GM12878 (cell line): ENCODE results near the gene PLK5. TPM values are rescaled to one million over a fixed set of nuclear protein-coding genes. Genes with fewer than 3 reads are reported as not detected.

Experiments
- ATAC-seq: fragments of 200-7000 bp; cut with Tn5 transposase; 3 replicates; pipeline ENCODE4 v1.9.1; 2020; ENCODE audit warnings: mild to moderate bottlenecking, moderate library complexity
- BruUV-seq: library from RNA; stranded (reverse); fragments of 400-500 nt; replicated peaks from 2 replicates; lab custom pipeline; 2021; lab: Mats Ljungman, UMichigan
- CTCF ChIA-PET: fragments of 300-600 bp; sonication (Branson Sonifier 250); formaldehyde crosslinking; extraction: SDS; loops from one replicate; lab custom pipeline; 2021; ENCODE audit warnings: inconsistent platforms; lab: Yijun Ruan, JAX
- POLR2A ChIA-PET: fragments of 350-600 bp; formaldehyde crosslinking; extraction: SDS; loops from one replicate; lab custom pipeline; 2021; ENCODE audit warnings: inconsistent platforms; lab: Charles Lee
- RAD21 ChIA-PET: fragments of 300-600 bp; sonication (Branson Sonifier 250); formaldehyde crosslinking; loops from one replicate; lab custom pipeline; 2023; ENCODE audit warnings: antibody characterized with exemption; ENCODE audit not compliant: unreplicated experiment; lab: Charles Lee
- SMC1A ChIA-PET: fragments of 300-600 bp; sonication (Branson Sonifier 250); formaldehyde crosslinking; loops from one replicate; lab custom pipeline; 2023; ENCODE audit not compliant: unreplicated experiment, uncharacterized antibody; lab: Charles Lee
- DNase-seq: peaks from one replicate; pipeline ENCODE4 v3.0.0-alpha.2; 2011; ENCODE audit warnings: low read depth, low spot score
- FAIRE-seq: peaks from 3 replicates; lab custom pipeline; 2011; peaks lifted over from hg19 to GRCh38; lab: Jason Lieb, UNC
- H2AFZ ChIP-seq: 2 replicates; pipeline ENCODE4 v1.6.0; 2011; ENCODE audit warnings: low read depth, low read length, control low read depth; ENCODE audit not compliant: control insufficient read depth
- H3K27ac ChIP-seq: 2 replicates; pipeline ENCODE4 v1.5.1; 2011; ENCODE audit warnings: control low read depth; ENCODE audit not compliant: control insufficient read depth, insufficient read depth
- H3K27me3 ChIP-seq, 2 experiments: replicated peaks in 1 of 2; 2 replicates each; pipeline versions ENCODE4 v1.6.0 to v1.6.1; 2011; ENCODE audit warnings: low read length in 1 of 2; ENCODE audit not compliant: control insufficient read depth in 2 of 2, insufficient read depth in 2 of 2
- H3K36me3 ChIP-seq, 2 experiments: 2 replicates each; pipeline ENCODE4 v1.5.1; 2011; ENCODE audit warnings: low read length in 1 of 2; ENCODE audit not compliant: control insufficient read depth in 2 of 2, insufficient read depth in 2 of 2
- H3K4me1 ChIP-seq: 2 replicates; pipeline ENCODE4 v1.6.1; 2011; ENCODE audit warnings: mild to moderate bottlenecking, low read length, moderate library complexity, mixed read lengths; ENCODE audit not compliant: control insufficient read depth, insufficient read depth
- H3K4me2 ChIP-seq: 2 replicates; pipeline ENCODE4 v1.6.0; 2011; ENCODE audit warnings: control low read depth; ENCODE audit not compliant: control insufficient read depth, insufficient read depth
- H3K4me3 ChIP-seq: fragments of 200-600 bp; sonication (generic); 2 replicates; pipeline ENCODE4 v1.5.1; 2016
- H3K79me2 ChIP-seq: 2 replicates; pipeline ENCODE4 v1.6.0; 2011; ENCODE audit warnings: low read length; ENCODE audit not compliant: control insufficient read depth, insufficient read depth
- H3K9ac ChIP-seq: 2 replicates; pipeline ENCODE4 v1.8.0; 2011; ENCODE audit warnings: low read length, control low read depth, mixed read lengths; ENCODE audit not compliant: control insufficient read depth, insufficient read depth
- H3K9me3 ChIP-seq: replicated peaks from 3 replicates; pipeline ENCODE4 v1.5.1; 2011; ENCODE audit warnings: mild to moderate bottlenecking, low read length; ENCODE audit not compliant: control insufficient read depth, insufficient read depth
- H4K20me1 ChIP-seq: 2 replicates; pipeline ENCODE4 v1.6.0; 2011; ENCODE audit not compliant: control insufficient read depth, insufficient read depth
- ASH2L ChIP-seq: fragments of 300-600, 200-600 bp; sonication (generic); IDR thresholded peaks from 2 replicates; pipeline ENCODE4 v1.6.1; 2017; ENCODE audit warnings: low read depth, mild to moderate bottlenecking, borderline replicate concordance
- EGR1 ChIP-seq, 2 experiments: IDR thresholded peaks; 1 replicate in 1 of 2; 2 replicates in 1 of 2; pipeline ENCODE4 v1.6.1; 2011 to 2012; ENCODE audit warnings: low read depth in 2 of 2, low read length in 2 of 2, borderline replicate concordance in 1 of 2, mild to moderate bottlenecking in 1 of 2, moderate library complexity in 1 of 2
- ESRRA ChIP-seq: IDR thresholded peaks from 2 replicates; pipeline ENCODE4 v1.6.1; 2012; ENCODE audit warnings: mild to moderate bottlenecking, low read length, improper control_type of control experiment
- GABPA ChIP-seq: IDR thresholded peaks from 2 replicates; pipeline ENCODE4 v1.6.1; 2014; ENCODE audit warnings: antibody characterized with exemption, low read depth, mild to moderate bottlenecking, inconsistent platforms
- MAX ChIP-seq: IDR thresholded peaks from 2 replicates; pipeline ENCODE4 v1.6.1; 2012; ENCODE audit warnings: low read depth, low read length, improper control_type of control experiment
- NFXL1 ChIP-seq: fragments of 450-650 bp; IDR thresholded peaks from 2 replicates; pipeline ENCODE4 v1.6.1; 2017; ENCODE audit warnings: antibody characterized with exemption, mild to moderate bottlenecking, borderline replicate concordance
- POLR2A ChIP-seq: IDR thresholded peaks from 2 replicates; pipeline ENCODE4 v1.6.1; 2011; ENCODE audit warnings: low read depth, mild to moderate bottlenecking, low read length
- RAD51 ChIP-seq: fragments of 450-650 bp; IDR thresholded peaks from 2 replicates; pipeline ENCODE4 v1.6.1; 2016; ENCODE audit warnings: moderate library complexity, mild to moderate bottlenecking, inconsistent platforms
- SMAD1 ChIP-seq: fragments of 450-650 bp; IDR thresholded peaks from 2 replicates; pipeline ENCODE4 v1.6.1; 2018; ENCODE audit warnings: mild to moderate bottlenecking, low read depth; ENCODE audit not compliant: partially characterized antibody
- SMARCA5 ChIP-seq: fragments of 450-650 bp; IDR thresholded peaks from 2 replicates; pipeline ENCODE4 v1.6.1; 2017; ENCODE audit warnings: mild to moderate bottlenecking
- SPI1 ChIP-seq: IDR thresholded peaks from 2 replicates; pipeline ENCODE4 v1.6.1; 2011; ENCODE audit warnings: low read depth, mild to moderate bottlenecking, low read length, moderate library complexity, borderline replicate concordance; ENCODE audit not compliant: insufficient read depth
- WRNIP1 ChIP-seq: IDR thresholded peaks from 2 replicates; pipeline ENCODE4 v1.6.1; 2011; ENCODE audit warnings: low read depth, low read length, improper control_type of control experiment, borderline replicate concordance
- ZNF622 ChIP-seq: fragments of 450-650 bp; IDR thresholded peaks from 2 replicates; pipeline ENCODE4 v1.6.1; 2017; ENCODE audit warnings: mild to moderate bottlenecking, inconsistent platforms
- WGBS: methylation state at CpG from one replicate; pipeline ENCODE4 v1.1.6; 2016; ENCODE audit warnings: low lambda C conversion rate; ENCODE audit not compliant: insufficient replicate concordance, insufficient coverage; ENCODE audit errors: missing lambda C conversion rate; 5-methylcytosine and 5-hydroxymethylcytosine counted together
- in situ Hi-C: fragments of 300-500 bp; cut with MboI; formaldehyde crosslinking; loops from 9 replicates; pipeline ENCODE4 v1.14.3; 2018; ENCODE audit warnings: mixed read lengths
- intact Hi-C: fragments of 100-400 bp; cut with micrococcal nuclease; formaldehyde crosslinking; loops from one replicate; pipeline ENCODE4 v1.14.2; 2022; ENCODE audit not compliant: unreplicated experiment
- polyA plus RNA-seq, 11 experiments: library from polyadenylated mRNA; depleted of rRNA in 4 of 11; unstranded in 6 of 11; stranded (reverse) in 5 of 11; fragments of >200 nt; fragmentation: Nextera tagmentation in 4 of 11; fragmentation: Illumina TruSeq in 1 of 11; extraction: Ambion mirVana in 4 of 11; extraction: Trizol in 1 of 11; gene quantifications; 1 replicate in 1 of 11; 2 replicates in 10 of 11; pipeline versions ENCODE4 v1.2.1 to v1.2.3, GENCODE V29; 2011 to 2016; ENCODE audit warnings: inconsistent platforms in 2 of 11, missing spikeins in 2 of 11, low read depth in 1 of 11
- total RNA-seq, 4 experiments: library from RNA; depleted of rRNA in 3 of 4; stranded (reverse); fragments of >200 nt in 3 of 4; fragmentation: Illumina TruSeq in 1 of 4; extraction: Trizol in 1 of 4; gene quantifications; 2 replicates each; pipeline versions ENCODE4 v1.2.1 to v1.2.3, GENCODE V29; 2013 to 2021
- TF ChIP-seq, protein P1 (sequence below): fragments of 450-650 bp; IDR thresholded peaks from 2 replicates; pipeline ENCODE4 v1.6.1; 2016; ENCODE audit warnings: mild to moderate bottlenecking, moderate library complexity, borderline replicate concordance

The PLK5 gene
- total and polyA plus RNA-seq, 10 of the 15 experiments (the other 5 are each of a cell fraction or from before 2014, with no cell fraction given): 0.13 TPM; not detected in 9

DNA sequence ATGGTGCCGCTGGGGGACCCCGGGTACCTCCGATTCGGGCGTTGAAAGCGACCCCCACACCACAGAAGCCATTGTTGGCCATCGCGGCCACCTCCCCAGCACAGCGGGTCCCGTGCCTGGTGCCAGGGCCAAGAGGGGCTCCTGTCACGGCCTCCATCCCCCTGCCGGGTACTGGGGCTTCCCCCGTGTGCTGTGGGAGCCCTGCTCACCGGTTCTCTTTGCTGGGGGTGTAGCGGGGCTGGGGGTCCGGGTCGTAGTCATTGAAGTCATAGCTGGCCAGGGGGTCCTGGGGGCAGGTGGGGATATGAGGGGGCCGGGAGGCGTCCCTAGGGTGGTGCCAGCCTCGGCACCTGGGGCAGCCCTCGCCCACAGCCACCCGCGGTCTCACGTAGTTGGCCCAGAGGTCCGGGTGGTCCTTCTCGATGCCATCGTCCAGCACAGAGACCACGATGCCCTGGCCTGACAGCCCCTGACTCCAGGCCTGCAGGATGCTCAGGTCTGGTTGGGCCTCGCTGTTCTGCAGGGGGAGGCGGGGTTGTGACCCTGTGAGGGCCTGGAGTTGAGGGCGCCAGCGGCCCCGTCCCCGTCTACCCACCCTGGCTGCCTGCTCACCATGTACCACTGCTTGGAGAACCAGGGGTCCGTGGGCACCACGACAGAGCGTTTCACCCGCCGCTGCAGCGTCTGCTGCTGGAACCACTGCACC, 36.1 kb upstream of the PLK5 start:
- TF ChIP-seq EGR1 (IDR thresholded peaks at IDR 0.05; ENCODE audit: borderline replicate concordance in 1 of 2, low read depth in 2 of 2, low read length in 2 of 2): no peak
- ChIA-PET POLR2A (no interaction called here), RAD21 (no interaction called here), SMC1A (no interaction called here), CTCF (no interaction called here)
- Histone ChIP-seq H4K20me1 (no peaks in the 10 kb centered on the region), H3K27me3 (no peaks in the 10 kb centered on the region; a peak in 1 of 4 replicates), H3K4me1 (no peaks in the 10 kb centered on the region; the same call in 1 of the 2 replicates), H3K36me3 (no peaks in the 10 kb centered on the region), H3K9ac (no peak overlapping the region), H3K79me2 (no peaks in the 10 kb centered on the region), H3K27ac (no peak overlapping the region), H3K4me2 (no peak overlapping the region), H3K4me3 (no peak overlapping the region), H3K9me3 (no peaks in the 10 kb centered on the region), H2AFZ (no peak overlapping the region)
- BruUV-seq: no TSS peak
- 71% methylated on average over 33 of the region's 40 CpGs for WGBS
- FAIRE-seq: no peak
- ATAC-seq: no peak
- intact Hi-C loops: no loop called here
- in situ Hi-C loops: no loop called here
- no peak for DNase-seq

DNA sequence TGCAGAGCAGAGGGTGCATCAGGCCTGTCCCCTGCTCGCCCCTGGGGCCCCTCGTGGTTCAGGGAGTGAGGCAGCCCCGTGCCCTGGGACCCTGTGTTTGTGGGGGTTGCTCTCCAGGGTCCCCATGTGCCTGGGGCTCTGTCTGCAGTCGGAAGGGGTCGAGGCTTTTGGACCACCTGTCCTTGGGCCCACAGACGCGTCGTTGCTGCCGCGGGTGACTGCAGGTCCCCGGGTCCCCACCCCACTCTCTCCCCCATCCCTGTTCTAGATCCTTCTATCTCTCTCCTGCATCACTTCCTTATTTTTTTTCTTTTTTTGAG, 35.6 kb upstream of the PLK5 start:
- BruUV-seq: no TSS peak
- Histone ChIP-seq H3K36me3 (no peaks in the 10 kb centered on the region), H3K4me3 (no peak overlapping the region), H3K9me3 (no peaks in the 10 kb centered on the region), H3K27ac (no peak overlapping the region), H3K9ac (no peak overlapping the region), H4K20me1 (no peaks in the 10 kb centered on the region), H3K4me2 (no peak overlapping the region), H3K27me3 (no peaks in the 10 kb centered on the region; a peak in 1 of 4 replicates), H3K4me1 (no peaks in the 10 kb centered on the region; the same call in 1 of the 2 replicates), H3K79me2 (no peaks in the 10 kb centered on the region), H2AFZ (no peak overlapping the region)
- CTCF ChIA-PET: no interaction called here
- ATAC-seq: no peak
- POLR2A ChIA-PET: no interaction called here
- SMC1A ChIA-PET: no interaction called here
- whole genome bisulfite sequencing: 64% methylated on average over 8 of the region's 11 CpGs
- intact Hi-C loops: no loop called here
- in situ Hi-C loops: no loop called here
- RAD21 ChIA-PET: no interaction called here
- no peak for DNase-seq
- no peak for FAIRE-seq
- TF ChIP-seq, protein P1, sequence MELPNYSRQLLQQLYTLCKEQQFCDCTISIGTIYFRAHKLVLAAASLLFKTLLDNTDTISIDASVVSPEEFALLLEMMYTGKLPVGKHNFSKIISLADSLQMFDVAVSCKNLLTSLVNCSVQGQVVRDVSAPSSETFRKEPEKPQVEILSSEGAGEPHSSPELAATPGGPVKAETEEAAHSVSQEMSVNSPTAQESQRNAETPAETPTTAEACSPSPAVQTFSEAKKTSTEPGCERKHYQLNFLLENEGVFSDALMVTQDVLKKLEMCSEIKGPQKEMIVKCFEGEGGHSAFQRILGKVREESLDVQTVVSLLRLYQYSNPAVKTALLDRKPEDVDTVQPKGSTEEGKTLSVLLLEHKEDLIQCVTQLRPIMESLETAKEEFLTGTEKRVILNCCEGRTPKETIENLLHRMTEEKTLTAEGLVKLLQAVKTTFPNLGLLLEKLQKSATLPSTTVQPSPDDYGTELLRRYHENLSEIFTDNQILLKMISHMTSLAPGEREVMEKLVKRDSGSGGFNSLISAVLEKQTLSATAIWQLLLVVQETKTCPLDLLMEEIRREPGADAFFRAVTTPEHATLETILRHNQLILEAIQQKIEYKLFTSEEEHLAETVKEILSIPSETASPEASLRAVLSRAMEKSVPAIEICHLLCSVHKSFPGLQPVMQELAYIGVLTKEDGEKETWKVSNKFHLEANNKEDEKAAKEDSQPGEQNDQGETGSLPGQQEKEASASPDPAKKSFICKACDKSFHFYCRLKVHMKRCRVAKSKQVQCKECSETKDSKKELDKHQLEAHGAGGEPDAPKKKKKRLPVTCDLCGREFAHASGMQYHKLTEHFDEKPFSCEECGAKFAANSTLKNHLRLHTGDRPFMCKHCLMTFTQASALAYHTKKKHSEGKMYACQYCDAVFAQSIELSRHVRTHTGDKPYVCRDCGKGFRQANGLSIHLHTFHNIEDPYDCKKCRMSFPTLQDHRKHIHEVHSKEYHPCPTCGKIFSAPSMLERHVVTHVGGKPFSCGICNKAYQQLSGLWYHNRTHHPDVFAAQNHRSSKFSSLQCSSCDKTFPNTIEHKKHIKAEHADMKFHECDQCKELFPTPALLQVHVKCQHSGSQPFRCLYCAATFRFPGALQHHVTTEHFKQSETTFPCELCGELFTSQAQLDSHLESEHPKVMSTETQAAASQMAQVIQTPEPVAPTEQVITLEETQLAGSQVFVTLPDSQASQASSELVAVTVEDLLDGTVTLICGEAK: no peak
- TF ChIP-seq NFXL1: no peak
- TF ChIP-seq RAD51: no peak
- no peak for TF ChIP-seq SPI1
- no peak for TF ChIP-seq SMAD1
- no peak for TF ChIP-seq ASH2L
- TF ChIP-seq ESRRA: no peak
- no peak for TF ChIP-seq WRNIP1
- no peak for TF ChIP-seq POLR2A
- TF ChIP-seq SMARCA5: no peak
- TF ChIP-seq MAX: no peak
- no peak for TF ChIP-seq GABPA
- no peak for TF ChIP-seq ZNF622
